ENCODE measurements around the gene RETREG3. TPM values are rescaled to one million over a fixed set of nuclear protein-coding genes. Genes with fewer than 3 reads are reported as not detected.
A peak's percentile ranks its signal among the peaks of the same experiment; 100 is the strongest.

The RETREG3 gene
- total and polyA plus RNA-seq, 9 of the 15 experiments (the other 6 are each of a cell fraction or from before 2014, with no cell fraction given) = 4.1 to 39.0 (median 16.9) TPM

DNA sequence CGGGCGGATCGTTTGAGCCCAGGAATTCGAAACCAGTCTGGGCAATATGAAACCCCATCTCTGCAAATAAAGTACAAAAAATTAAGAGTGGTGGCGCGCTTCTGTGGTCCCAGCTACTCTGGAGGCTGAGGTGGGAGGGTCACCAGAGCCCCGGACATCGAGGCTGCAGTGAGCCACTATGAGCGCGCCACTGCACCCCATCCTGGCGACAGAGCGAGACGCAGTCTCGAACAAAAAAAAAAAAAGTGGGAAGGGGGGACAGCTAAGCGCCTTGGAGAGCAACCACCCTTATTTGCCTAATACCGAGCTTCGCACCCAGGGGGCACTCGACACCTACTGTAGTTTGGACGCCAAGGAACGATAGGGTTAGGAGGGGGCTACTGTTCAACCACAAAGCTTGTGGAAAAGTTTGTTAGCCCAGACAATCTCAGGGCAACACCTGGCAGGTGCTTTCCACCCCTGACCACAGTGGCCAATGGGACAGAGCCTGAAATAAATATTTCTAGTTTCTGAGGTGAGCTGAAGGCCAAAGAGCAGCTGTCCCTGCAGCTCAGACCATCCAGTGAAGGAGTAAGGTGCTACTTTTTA, 30.8 kb downstream of the RETREG3 start (continued):
- TF ChIP-seq, protein P1, sequence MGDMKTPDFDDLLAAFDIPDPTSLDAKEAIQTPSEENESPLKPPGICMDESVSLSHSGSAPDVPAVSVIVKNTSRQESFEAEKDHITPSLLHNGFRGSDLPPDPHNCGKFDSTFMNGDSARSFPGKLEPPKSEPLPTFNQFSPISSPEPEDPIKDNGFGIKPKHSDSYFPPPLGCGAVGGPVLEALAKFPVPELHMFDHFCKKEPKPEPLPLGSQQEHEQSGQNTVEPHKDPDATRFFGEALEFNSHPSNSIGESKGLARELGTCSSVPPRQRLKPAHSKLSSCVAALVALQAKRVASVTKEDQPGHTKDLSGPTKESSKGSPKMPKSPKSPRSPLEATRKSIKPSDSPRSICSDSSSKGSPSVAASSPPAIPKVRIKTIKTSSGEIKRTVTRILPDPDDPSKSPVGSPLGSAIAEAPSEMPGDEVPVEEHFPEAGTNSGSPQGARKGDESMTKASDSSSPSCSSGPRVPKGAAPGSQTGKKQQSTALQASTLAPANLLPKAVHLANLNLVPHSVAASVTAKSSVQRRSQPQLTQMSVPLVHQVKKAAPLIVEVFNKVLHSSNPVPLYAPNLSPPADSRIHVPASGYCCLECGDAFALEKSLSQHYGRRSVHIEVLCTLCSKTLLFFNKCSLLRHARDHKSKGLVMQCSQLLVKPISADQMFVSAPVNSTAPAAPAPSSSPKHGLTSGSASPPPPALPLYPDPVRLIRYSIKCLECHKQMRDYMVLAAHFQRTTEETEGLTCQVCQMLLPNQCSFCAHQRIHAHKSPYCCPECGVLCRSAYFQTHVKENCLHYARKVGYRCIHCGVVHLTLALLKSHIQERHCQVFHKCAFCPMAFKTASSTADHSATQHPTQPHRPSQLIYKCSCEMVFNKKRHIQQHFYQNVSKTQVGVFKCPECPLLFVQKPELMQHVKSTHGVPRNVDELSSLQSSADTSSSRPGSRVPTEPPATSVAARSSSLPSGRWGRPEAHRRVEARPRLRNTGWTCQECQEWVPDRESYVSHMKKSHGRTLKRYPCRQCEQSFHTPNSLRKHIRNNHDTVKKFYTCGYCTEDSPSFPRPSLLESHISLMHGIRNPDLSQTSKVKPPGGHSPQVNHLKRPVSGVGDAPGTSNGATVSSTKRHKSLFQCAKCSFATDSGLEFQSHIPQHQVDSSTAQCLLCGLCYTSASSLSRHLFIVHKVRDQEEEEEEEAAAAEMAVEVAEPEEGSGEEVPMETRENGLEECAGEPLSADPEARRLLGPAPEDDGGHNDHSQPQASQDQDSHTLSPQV (IDR thresholded peaks at IDR 0.05) = no peak
- TF ChIP-seq VEZF1 (CRISPR knock-in tag; IDR thresholded peaks at IDR 0.05) (peak; percentile 72), ZKSCAN1 (IDR thresholded peaks at IDR 0.05; ENCODE audit: low read depth, low read length) (no peak), TFAM (CRISPR knock-in tag; conservative IDR thresholded peaks at IDR 0.05) (no peak), PHF20 (IDR thresholded peaks at IDR 0.05; ENCODE audit: partially characterized antibody) (no peak), ARID2 (IDR thresholded peaks at IDR 0.05) (0 out of 2 replicates have a peak, but pooled peaks have one; percentile 35), DDX20 (tag; IDR thresholded peaks at IDR 0.05; ENCODE audit: low read depth) (no peak), ARID4B (CRISPR knock-in tag; IDR thresholded peaks at IDR 0.05) (peak; percentile 42; the same call in 1 of the 2 replicates), CTCFL (IDR thresholded peaks at IDR 0.05; ENCODE audit: borderline replicate concordance, insufficient read depth, low read depth, low read length, poor library complexity, severe bottlenecking) (peak; percentile 24), NFE2L1 (tag; IDR thresholded peaks at IDR 0.05; ENCODE audit: borderline replicate concordance, low read depth) (no peak), MEF2D (tag; conservative IDR thresholded peaks at IDR 0.05; ENCODE audit: low read depth) (no peak), RBM14 (IDR thresholded peaks at IDR 0.05; ENCODE audit: borderline replicate concordance, insufficient read depth, low read depth, low read length) (no peak)
